GM21619 (cell line): ENCODE measurements around the gene SETD1A.

Source experiments
- ATAC-seq: cut with Tn5 transposase; IDR thresholded peaks from one replicate; pipeline ENCODE4 v1.9.1; 2021; ENCODE audit not compliant: unreplicated experiment

Gene SETD1A

DNA sequence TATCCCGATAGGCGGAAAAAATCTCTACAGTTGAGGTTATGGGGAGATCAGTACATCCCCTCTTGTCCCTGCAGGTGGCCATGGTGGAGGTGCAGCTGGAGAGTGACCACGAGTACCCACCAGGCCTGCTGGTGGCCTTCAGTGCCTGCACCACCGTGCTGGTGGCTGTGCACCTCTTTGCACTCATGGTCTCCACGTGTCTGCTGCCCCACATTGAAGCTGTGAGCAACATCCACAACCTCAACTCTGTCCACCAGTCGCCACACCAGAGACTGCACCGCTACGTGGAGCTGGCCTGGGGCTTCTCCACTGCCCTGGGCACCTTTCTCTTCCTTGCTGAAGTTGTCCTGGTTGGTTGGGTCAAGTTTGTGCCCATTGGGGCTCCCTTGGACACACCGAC is 4.4 kb upstream of the SETD1A start:
- ATAC-seq, result no peak

DNA sequence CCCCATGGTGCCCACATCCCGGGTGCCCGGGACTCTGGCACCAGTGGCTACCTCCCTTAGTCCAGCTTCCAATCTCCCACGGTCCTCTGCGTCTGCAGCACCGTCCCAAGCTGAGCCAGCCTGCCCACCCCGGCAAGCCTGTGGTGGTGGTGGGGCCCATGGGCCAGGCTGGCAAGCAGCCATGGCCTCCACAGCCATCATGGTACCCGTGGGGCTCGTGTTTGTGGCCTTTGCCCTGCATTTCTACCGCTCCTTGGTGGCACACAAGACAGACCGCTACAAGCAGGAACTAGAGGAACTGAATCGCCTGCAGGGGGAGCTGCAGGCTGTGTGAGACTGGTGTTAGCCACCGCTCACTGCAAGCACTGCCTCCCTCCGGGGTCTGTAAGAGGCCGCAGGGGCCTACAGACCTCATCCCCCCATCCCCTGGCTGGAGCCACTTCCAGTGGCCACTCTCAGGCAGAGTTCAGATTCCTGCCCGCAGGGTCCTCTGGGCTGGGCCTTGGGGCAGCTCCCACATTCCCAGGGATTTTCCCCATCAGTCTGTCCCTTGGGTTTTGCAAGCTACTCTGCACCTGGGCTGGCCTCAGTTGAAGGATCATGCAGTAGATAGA is 3.9 kb upstream of the SETD1A start:
- ATAC-seq, result no peak

DNA sequence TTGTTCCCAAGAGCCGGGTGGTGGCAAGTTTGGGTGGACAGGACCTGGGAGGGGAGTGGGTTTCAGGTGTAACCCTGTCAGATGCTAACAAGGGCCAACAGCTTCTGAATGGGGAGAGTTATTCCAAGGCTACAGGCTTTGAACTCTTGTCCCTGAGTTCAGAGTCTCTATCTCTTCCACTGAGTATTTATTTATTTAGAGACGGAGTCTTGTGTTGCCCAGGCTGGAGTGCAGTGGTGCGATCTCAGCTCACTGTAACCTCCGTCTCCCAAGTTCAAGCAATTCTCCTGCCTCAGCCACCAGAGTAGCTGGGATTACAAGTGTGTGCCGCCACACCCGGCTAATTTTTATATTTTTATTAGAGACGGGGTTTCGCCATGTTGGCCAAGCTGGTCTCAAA is 2.6 kb upstream of the SETD1A start:
- ATAC-seq, result no peak

DNA sequence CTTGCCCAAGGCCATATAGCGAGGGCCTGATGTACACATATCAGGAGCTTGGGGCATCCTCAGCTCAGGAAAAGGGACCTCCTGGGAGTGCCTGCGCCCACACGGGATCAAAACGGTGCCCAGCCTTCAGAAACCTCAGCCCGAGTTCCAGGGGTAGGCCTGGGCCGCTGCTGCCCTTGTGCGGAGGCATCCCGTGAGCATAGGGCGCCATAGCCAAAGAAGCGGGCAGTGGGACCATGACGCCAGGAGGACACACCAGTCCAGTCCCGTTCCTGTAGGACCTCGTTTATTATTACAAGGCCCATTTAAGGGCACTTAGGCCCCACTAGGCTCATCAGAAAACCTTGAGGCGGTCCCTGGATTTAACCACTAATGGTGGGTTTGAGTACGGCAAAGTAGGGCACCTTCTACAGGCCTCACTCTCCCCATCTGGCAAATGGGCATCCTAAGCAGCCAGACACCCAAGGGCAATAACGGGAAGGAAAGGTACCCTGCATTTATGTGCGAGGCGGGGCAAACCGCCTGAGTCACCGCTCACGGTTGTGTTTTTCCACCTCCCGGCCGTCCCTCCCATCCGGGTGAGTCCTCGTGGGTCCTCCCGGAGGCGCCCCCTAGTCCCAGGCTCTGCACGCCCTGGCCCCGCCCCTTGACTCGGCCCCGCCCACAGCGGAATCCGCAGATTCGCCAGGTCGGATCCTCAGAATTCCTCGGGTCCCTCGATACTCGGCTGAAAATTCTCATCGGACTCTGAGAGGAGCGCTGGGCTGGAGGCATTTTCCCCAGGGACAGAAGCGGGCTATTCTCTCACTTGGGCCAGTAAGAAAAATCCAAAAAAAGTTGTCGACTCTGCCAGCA is 726 bp upstream of the SETD1A start:
- ATAC-seq, result peak; percentile 46

DNA sequence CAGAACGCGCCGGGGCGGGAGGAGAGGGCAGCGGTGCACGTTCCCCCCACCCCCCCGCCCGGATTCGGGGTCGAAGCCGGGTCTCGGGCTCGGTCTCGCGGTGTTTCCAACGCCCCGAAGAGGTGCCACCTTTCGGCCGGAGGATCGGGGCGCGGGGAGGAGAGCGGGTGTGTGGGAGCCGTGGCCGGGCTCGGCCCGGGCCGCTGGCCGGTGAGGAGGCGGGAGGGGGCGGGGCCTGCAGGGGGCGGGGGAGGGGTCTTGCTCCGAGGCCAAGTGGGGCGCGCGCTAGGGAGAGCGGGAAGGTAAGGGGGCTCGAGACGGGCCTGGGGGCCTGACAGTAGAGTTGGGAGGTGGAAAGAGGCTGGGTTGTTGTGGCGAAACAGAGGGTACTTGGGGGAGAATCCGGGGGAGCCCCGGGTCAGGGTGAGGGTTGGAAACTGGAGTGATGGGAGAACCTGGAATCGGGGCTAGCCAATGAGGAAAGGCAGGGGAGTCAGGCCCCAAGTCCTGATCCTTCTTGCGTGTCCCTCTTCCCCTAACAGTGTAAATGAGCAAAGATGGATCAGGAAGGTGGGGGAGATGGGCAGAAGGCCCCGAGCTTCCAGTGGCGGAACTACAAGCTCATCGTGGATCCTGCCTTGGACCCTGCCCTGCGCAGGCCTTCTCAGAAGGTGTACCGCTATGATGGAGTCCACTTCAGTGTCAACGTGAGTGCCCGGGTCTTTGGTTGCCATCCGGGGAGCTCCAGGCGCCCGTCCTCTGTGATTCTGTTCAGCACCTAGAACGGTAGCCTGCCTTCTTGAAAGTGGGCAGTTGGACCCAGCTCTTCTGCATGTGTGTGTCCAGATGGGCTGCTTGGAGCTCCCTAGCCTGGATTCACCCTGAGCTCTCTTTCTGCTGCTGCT is 873 bp downstream of the SETD1A start:
- peak; percentile 11 for ATAC-seq

DNA sequence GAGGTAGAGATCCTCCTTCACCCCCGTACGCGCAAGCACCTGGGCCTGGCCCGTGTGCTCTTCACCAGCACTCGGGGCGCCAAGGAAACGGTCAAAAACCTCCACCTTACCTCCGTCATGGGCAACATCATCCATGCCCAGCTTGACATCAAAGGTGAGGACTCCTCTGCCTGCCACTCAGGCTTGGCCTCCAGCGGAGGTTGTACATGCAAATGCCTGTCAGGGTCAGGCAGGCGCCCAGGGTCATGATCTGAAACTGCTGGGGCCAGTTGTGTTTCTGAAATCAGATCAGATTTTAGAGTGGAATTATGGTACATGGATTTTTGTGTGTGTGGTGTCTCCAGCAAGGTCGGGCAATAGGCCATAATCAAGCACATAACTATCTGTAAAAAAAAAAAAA is 3.8 kb downstream of the SETD1A start:
- no peak for ATAC-seq

DNA sequence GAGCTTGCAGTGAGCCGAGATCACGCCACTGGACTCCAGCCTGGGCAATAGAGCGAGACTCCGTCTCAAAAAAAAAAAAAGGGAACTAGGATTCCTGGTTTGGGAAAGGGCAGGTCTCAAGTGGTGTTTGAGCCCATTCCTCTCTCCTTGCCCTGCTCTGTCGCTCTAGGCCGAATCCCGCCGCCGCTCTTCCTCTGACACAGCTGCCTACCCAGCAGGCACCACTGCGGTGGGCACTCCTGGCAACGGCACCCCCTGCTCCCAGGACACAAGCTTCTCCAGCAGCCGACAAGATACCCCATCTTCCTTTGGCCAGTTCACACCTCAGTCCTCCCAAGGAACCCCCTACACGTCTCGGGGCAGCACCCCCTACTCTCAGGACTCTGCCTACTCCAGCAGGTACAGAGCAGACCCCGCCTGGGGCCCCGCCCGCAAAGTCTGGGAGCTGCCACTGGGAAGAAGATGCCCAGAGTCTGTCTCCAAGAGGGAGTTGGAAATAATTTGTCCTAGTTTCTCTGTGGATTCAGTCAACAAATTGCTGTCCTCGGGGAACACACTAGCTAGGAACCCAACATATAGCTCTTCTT is 6.5 kb downstream of the SETD1A start:
- ATAC-seq, result no peak

DNA sequence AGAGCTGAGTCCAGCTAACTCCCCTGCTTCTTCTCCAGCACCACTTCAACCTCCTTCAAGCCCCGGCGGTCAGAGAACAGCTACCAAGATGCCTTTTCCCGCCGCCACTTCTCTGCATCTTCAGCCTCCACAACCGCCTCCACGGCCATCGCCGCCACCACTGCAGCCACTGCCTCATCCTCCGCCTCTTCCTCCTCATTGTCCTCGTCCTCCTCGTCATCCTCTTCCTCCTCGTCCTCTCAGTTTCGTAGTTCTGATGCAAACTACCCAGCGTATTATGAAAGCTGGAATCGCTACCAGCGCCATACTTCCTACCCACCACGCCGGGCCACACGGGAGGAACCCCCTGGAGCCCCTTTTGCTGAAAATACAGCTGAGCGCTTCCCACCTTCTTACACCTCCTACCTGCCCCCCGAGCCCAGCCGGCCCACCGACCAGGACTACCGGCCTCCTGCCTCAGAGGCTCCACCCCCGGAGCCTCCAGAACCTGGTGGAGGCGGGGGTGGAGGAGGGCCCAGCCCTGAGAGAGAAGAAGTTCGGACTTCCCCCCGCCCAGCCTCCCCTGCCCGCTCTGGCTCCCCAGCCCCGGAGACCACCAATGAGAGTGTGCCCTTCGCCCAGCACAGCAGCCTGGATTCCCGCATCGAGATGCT is 7.1 kb downstream of the SETD1A start:
- no peak for ATAC-seq

DNA sequence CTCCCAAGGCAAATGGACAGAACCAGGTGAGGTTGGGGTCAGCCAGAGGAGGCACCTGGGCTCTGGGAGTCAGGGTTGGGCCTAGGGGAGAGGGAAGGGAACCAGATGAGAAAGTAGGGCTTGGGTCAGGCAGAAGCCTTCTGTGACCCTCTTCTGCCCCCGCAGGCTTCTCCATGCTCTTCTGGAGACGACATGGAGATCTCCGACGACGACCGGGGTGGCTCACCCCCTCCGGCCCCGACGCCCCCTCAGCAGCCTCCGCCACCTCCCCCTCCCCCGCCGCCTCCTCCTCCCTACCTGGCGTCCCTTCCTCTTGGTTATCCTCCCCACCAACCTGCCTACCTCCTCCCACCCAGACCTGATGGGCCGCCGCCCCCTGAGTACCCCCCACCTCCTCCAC is 7.9 kb downstream of the SETD1A start:
- no peak for ATAC-seq

DNA sequence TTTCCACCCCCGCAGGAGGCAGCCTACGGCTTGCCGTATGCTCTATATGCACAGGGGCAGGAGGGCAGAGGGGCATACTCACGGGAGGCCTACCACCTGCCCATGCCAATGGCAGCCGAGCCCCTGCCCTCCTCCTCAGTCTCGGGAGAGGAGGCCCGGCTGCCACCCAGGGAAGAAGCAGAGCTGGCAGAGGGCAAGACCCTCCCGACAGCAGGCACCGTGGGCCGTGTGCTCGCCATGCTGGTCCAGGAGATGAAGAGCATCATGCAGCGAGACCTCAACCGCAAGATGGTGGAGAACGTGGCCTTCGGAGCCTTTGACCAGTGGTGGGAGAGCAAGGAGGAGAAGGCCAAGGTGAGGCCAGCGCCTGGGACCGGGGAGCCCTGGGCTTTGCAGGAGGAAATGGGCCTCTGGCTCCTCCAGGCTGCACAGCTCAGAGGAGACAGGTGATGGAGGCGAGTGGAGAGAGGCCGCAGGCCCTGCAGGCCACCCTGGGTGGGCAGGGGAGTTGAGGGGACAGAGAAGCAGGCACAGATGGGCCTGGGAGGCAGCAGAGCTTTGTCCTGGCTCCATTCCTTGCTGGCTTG is 8.6 kb downstream of the SETD1A start:
- ATAC-seq, result no peak

DNA sequence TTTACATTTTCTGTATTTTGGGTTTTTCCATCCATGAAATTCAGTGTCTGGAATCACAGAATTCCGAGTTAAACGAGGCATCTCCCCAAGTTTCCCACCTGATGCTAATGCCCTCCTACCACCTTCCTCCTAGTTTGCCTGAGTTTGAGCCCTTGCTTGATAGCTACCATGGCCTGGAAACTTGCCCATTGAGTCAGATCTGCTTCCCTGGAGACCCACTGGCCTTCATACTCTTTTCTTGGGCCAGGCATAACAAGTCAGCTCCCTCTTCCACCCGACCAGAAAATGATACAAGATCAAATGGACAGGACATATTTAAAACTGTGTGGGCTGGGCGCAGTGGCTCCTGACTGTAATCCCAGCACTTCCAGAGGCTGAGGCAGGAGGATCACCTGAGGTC is 10.2 kb downstream of the SETD1A start:
- ATAC-seq, result no peak

DNA sequence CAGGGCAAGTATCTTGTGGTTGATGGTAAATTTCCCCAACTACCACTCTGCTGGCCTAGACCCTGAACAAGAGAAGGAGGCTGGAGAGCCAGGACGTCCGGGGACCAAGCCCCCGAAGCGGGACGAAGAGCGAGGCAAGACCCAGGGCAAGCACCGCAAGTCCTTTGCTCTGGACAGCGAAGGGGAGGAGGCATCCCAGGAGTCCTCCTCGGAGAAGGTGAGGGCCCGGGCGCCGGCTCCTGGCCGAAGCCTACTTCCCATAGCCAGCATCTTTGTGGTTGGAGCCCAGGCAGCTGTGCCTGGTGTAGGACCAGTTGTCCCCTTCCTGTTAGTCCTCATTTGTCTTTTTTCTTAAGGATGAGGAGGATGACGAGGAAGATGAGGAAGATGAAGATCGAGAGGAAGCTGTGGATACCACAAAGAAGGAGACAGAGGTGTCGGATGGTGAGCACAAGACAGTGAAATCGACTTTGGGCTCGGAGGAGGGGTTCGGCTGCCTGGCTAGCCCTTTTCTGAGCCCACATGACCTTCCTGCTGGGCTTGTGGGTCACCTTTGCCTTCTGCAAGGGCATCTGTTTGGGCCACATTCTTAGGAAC is 11.8 kb downstream of the SETD1A start:
- ATAC-seq, result no peak

DNA sequence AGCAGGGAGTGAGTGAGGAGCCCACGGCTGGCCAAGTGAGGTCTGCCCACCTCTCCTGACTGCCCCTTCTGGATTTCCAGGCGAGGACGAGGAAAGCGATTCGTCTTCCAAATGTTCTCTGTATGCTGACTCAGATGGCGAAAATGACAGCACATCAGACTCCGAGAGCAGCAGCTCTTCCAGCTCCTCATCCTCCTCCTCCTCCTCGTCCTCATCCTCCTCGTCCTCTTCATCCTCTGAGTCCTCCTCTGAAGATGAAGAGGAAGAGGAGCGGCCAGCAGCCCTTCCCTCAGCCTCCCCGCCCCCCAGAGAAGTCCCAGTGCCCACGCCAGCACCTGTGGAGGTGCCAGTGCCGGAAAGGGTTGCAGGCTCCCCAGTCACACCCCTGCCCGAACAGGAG is 13.7 kb downstream of the SETD1A start:
- no peak for ATAC-seq

DNA sequence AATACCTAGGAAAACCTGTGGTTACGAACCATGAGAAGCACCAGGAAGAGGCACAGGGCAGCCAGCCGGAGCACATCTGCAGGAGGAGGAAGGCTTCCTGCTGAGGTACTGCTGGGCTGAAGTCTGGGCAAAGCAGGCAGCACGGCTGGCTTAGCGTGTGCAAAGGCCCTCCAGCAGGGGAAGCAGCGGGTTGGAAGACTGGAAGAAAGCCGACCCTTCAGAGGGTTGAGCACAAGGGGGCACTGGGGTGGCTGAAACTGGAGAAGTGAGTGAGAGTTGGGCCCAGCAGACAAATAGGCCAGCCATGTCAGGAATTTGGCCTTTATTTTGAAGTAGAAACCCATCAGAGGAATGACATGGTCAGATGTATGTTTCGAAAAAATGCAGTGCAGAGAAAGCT is 15.3 kb downstream of the SETD1A start:
- no peak for ATAC-seq

DNA sequence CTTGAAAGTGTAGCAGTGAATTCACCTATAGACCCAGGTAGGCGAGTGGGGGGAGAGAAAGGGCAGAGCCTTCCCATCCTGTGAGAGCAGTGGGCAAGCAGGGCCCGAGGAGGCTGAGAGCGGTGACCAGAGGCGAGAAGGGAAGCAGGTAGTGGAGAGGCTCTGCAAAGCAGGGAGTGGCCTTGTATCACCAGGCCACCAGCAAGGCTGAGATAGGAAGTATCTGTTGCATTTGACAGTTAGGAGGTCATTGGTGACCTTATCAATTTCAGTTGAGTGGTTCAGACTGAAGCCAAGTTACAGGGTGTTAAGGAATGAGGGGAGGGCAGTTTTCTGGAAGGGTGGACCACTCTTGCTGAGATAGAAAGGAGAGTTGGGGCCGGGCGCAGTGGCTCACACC is 16.8 kb downstream of the SETD1A start:
- no peak for ATAC-seq

DNA sequence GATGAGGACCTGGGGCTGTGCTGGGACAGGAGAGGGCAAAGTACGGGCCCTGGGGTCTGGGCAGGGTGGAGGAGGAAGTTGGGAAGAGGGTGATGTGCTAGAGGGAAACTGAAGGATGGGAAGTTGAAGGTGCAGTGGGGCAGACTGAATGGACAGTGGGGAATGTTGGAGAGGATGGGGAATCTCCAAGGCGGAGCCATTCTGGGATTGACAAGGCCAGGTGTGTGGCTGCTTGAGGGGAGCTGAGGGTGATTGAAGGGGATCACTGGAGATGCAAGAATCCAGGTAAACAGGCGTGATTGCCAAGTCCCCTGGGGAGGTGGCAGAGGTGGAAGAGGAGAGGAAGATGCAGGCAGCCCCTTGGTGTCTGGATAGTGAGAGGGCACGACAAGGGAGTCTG is 18.9 kb downstream of the SETD1A start:
- no peak for ATAC-seq

DNA sequence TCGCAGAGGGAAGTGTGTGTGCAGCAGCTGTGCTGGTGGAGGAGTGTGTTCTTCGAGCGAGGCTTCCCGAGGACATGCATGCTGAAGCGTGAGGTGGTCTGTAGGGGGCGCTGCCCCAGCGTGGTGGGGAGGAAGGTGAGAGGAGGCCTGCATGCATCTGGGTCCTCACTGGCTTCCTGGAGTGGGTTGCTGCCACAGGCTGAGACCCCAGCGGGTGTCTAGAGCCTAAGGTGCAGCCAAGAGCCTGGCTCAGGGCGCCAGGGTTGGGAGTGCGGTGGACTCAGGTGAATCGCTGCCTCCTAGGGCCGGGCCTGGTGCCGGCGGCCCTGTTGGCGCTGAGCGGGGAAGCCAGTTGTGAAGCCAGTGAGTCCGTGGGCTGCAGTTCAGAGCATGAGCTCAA is 19.9 kb downstream of the SETD1A start:
- no peak for ATAC-seq

DNA sequence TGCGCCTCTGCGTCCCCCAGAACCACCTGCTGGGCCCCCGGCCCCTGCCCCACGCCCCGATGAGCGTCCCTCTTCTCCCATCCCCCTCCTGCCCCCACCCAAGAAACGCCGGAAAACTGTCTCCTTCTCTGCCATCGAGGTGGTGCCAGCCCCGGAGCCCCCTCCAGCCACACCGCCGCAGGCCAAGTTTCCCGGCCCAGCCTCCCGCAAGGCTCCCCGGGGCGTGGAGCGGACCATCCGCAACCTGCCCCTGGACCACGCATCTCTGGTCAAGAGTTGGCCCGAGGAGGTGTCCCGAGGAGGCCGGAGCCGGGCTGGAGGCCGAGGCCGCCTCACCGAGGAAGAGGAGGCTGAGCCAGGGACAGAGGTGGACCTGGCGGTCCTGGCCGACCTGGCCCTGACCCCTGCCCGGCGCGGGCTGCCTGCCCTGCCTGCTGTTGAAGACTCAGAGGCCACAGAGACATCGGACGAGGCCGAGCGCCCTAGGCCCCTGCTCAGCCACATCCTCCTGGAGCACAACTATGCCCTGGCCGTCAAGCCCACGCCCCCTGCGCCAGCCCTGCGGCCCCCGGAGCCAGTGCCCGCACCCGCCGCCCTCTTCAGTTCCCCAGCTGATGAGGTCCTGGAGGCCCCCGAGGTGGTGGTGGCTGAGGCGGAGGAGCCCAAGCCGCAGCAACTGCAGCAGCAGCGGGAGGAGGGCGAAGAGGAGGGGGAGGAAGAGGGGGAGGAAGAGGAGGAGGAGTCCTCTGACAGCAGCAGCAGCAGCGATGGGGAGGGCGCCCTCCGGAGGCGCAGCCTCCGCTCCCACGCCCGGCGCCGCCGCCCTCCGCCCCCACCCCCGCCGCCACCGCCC is 21.8 kb downstream of the SETD1A start:
- ATAC-seq, result no peak

DNA sequence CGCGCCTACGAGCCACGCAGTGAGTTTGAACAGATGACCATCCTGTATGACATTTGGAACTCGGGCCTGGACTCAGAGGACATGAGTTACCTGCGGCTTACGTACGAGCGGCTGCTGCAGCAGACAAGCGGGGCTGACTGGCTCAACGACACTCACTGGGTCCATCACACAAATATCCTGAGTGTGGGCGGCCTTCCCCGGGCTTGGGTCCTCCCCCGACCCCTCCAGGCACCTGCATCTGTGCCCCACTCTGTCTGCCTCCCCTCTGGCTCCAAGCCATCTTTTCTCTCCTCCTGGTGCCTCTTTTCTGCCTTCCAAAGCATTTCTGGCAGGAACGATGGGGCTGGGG is 22.4 kb downstream of the SETD1A start:
- no peak for ATAC-seq
